ENCODE measurements around the gene C10orf120. TPM values are rescaled to one million over a fixed set of nuclear protein-coding genes. Genes with fewer than 3 reads are reported as not detected.

Gene C10orf120
- total and polyA plus RNA-seq, 9 of the 15 experiments (the other 6 are each of a cell fraction or from before 2014, with no cell fraction given): not detected

DNA sequence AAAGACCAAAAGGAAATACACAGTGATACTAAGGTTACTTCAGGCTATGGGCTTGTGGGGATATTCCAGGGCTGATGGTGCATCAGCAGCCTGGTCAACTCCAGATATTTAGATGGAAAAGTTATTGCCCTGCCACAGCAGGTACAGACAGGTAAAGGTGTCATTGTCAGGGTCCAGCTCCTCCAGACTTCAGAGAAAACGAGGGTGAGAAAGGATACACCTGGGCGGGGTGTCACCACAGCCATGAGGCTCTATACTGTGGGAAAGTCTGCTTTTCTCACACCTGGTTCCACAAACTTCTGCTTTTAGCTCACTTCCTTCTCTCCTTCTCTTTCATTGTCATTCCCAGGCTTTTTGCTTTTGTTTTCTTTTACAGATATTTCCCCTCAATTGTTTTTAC, 2.0 kb upstream of the C10orf120 start:
- H3K27ac ChIP-seq (ENCODE audit: extremely low read depth, low read depth, low read length): no peak overlapping the region
- H4K20me1 ChIP-seq (replicated peaks; ENCODE audit: control insufficient read depth, insufficient read depth, low read length): no peaks in the 10 kb centered on the region
- H3K4me1 ChIP-seq (replicated peaks in 1 of 2; ENCODE audit: control insufficient read depth in 2 of 2, insufficient read depth in 2 of 2, low read length in 2 of 2): no peaks in the 10 kb centered on the region
- H3K9me1 ChIP-seq (ENCODE audit: control insufficient read depth, insufficient read depth, low read length): no peaks in the 10 kb centered on the region
- ChIA-PET POLR2A (no interaction called here), CTCF (ENCODE audit: low intra/inter-chr PET ratio) (no interaction called here)
- H3K9ac ChIP-seq (ENCODE audit: insufficient read depth in 1 of 2, low read depth in 2 of 2, low read length in 2 of 2): no peak overlapping the region
- no peak overlapping the region for H3K4me3 ChIP-seq
- 0% methylated on average over 2 of the region's 2 CpGs for WGBS (ENCODE audit: insufficient coverage, low coverage, missing lambda C conversion rate)
- in situ Hi-C loops (cut with MboI): no loop called here
- no peaks in the 10 kb centered on the region for H3K36me3 ChIP-seq (ENCODE audit: control insufficient read depth, insufficient read depth, low read length)
- no peaks in the 10 kb centered on the region for H3K27me3 ChIP-seq (ENCODE audit: control insufficient read depth in 2 of 2, insufficient read depth in 2 of 2, low read length in 2 of 2)
- no TSS peak for BruUV-seq (replicated peaks)
- ATAC-seq: no peak
- intact Hi-C loops (cut with micrococcal nuclease): no loop called here
- no peak for DNase-seq (ENCODE audit: extremely low read depth in 1 of 4, low spot score in 3 of 4)
- H3K79me2 ChIP-seq (ENCODE audit: control insufficient read depth, insufficient read depth, low read length): no peaks in the 10 kb centered on the region
- no peak overlapping the region for H3K4me2 ChIP-seq (ENCODE audit: insufficient read depth, low read length)
- H3K9me3 ChIP-seq (replicated peaks; ENCODE audit: control insufficient read depth, insufficient read depth, low read depth, low read length): no peaks in the 10 kb centered on the region
- FAIRE-seq: no peak
- H2AFZ ChIP-seq (ENCODE audit: low read depth, low read length): no peak overlapping the region
- TF ChIP-seq ZNF668 (CRISPR knock-in tag; IDR thresholded peaks at IDR 0.05): no peak
- no peak for TF ChIP-seq MYC (IDR thresholded peaks at IDR 0.05; ENCODE audit: low read depth, low read length)
- no peak for TF ChIP-seq MYC (CRISPR knock-in tag; IDR thresholded peaks at IDR 0.05; ENCODE audit: borderline replicate concordance, low read depth)
- TF ChIP-seq SIX5 (IDR thresholded peaks at IDR 0.05; ENCODE audit: borderline replicate concordance in 1 of 2, insufficient read depth in 1 of 2, low read depth in 1 of 2, low read length in 2 of 2): no peak

DNA sequence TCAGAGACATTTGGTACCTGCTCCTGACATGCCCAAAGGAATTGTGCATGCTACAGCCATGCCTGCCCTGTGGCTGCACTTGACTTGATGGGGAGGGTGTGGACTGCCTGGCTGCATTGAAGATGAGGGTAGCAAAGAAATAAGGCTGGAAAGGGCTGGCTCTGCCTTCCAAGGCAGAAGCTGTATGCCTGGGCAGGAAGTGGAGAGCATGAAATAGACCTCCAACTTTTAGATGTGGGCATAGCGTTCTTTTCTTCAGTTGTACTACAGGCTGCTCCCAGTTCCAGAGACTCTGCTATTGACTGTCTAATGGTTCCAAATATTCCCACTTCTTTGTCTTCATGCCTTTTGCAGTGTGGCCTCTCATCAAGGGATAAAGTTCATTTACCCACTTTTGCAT, 3.0 kb downstream of the C10orf120 start:
- intact Hi-C loops (cut with micrococcal nuclease): no loop called here
- 0% methylated on average over 1 of the region's 1 CpG for WGBS (ENCODE audit: insufficient coverage, low coverage, missing lambda C conversion rate)

More for the DNA sequence above, 3.0 kb downstream of the C10orf120 start:
- Histone ChIP-seq H3K4me2 (ENCODE audit: insufficient read depth, low read length) (no peak overlapping the region), H4K20me1 (replicated peaks; ENCODE audit: control insufficient read depth, insufficient read depth, low read length) (no peaks in the 10 kb centered on the region), H3K27me3 (ENCODE audit: control insufficient read depth in 2 of 2, insufficient read depth in 2 of 2, low read length in 2 of 2) (no peaks in the 10 kb centered on the region), H3K4me3 (no peak overlapping the region), H2AFZ (ENCODE audit: low read depth, low read length) (no peak overlapping the region), H3K9me1 (ENCODE audit: control insufficient read depth, insufficient read depth, low read length) (no peaks in the 10 kb centered on the region), H3K4me1 (replicated peaks in 1 of 2; ENCODE audit: control insufficient read depth in 2 of 2, insufficient read depth in 2 of 2, low read length in 2 of 2) (no peaks in the 10 kb centered on the region), H3K9ac (ENCODE audit: insufficient read depth in 1 of 2, low read depth in 2 of 2, low read length in 2 of 2) (no peak overlapping the region), H3K36me3 (ENCODE audit: control insufficient read depth, insufficient read depth, low read length) (no peaks in the 10 kb centered on the region), H3K79me2 (ENCODE audit: control insufficient read depth, insufficient read depth, low read length) (no peaks in the 10 kb centered on the region), H3K9me3 (replicated peaks; ENCODE audit: control insufficient read depth, insufficient read depth, low read depth, low read length) (no peaks in the 10 kb centered on the region), H3K27ac (ENCODE audit: extremely low read depth, low read depth, low read length) (no peak overlapping the region)
- CTCF ChIA-PET (ENCODE audit: low intra/inter-chr PET ratio): no interaction called here
- POLR2A ChIA-PET: no interaction called here
- TF ChIP-seq ZNF146 (CRISPR knock-in tag; IDR thresholded peaks at IDR 0.05; ENCODE audit: unreplicated experiment): no peak
- in situ Hi-C loops (cut with MboI): no loop called here
- FAIRE-seq: no peak
- no peak for ATAC-seq
- no peak for DNase-seq (ENCODE audit: extremely low read depth in 1 of 4, low spot score in 3 of 4)
- BruUV-seq (replicated peaks): no TSS peak
